OCI-LY1 (cell line): ENCODE data around the gene DMBT1.

Source experiments
- H2AFZ ChIP-seq: fragments of 200-600 bp; sonication (generic), shearing (Covaris generic); 2 replicates; pipeline ENCODE4 v1.6.0; 2014; ENCODE audit warnings: antibody characterized with exemption, mild to moderate bottlenecking, low read length
- H3F3A ChIP-seq: fragments of 200-600 bp; sonication (generic), shearing (Covaris generic); 2 replicates; pipeline ENCODE4 v1.6.0; 2014; ENCODE audit warnings: mild to moderate bottlenecking, antibody characterized with exemption, low read length, moderate library complexity; ENCODE audit not compliant: insufficient read depth
- H3K27ac ChIP-seq: fragments of 200-600 bp; sonication (generic); 2 replicates; pipeline ENCODE4 v1.5.1; 2014; ENCODE audit warnings: low read length, mixed run types, mild to moderate bottlenecking, low read depth; ENCODE audit not compliant: poor library complexity, severe bottlenecking
- H3K27me3 ChIP-seq: fragments of 200-600 bp; sonication (generic); 2 replicates; pipeline ENCODE4 v1.6.0; 2014; ENCODE audit warnings: antibody characterized with exemption, mild to moderate bottlenecking, low read length, moderate library complexity; ENCODE audit not compliant: insufficient read depth
- H3K36me3 ChIP-seq: fragments of 200-600 bp; sonication (generic); 2 replicates; pipeline ENCODE4 v1.6.1; 2014; ENCODE audit warnings: mild to moderate bottlenecking, antibody characterized with exemption, low read length, moderate library complexity, mixed read lengths; ENCODE audit not compliant: insufficient read depth
- H3K4me1 ChIP-seq: fragments of 200-600 bp; sonication (generic); 2 replicates; pipeline ENCODE4 v1.5.1; 2014; ENCODE audit warnings: mild to moderate bottlenecking, low read length, moderate library complexity; ENCODE audit not compliant: insufficient read depth, severe bottlenecking
- H3K4me2 ChIP-seq: fragments of 200-600 bp; sonication (generic), shearing (Covaris generic); 2 replicates; pipeline ENCODE4 v1.6.1; 2014; ENCODE audit warnings: low read length
- H3K4me3 ChIP-seq: fragments of 200-600 bp; sonication (generic); 2 replicates; pipeline ENCODE4 v1.5.1; 2014; ENCODE audit warnings: low read length, low read depth, mild to moderate bottlenecking, mixed read lengths; ENCODE audit not compliant: poor library complexity, severe bottlenecking
- H3K79me2 ChIP-seq: fragments of 200-600 bp; shearing (Covaris generic); 2 replicates; pipeline ENCODE4 v1.6.1; 2016; ENCODE audit warnings: mixed run types, low read length, mixed read lengths; ENCODE audit not compliant: insufficient read depth
- H3K9ac ChIP-seq: fragments of 200-600 bp; sonication (generic), shearing (Covaris generic); 2 replicates; pipeline ENCODE4 v1.6.1; 2014; ENCODE audit warnings: mild to moderate bottlenecking, low read length, mixed read lengths
- H3K9me2 ChIP-seq: fragments of 200-600 bp; sonication (generic), shearing (Covaris generic); 2 replicates; pipeline ENCODE4 v1.6.1; 2014; ENCODE audit warnings: low read depth, mild to moderate bottlenecking, low read length, mixed read lengths
- H3K9me3 ChIP-seq: fragments of 200-600 bp; shearing (Covaris generic); 2 replicates; pipeline ENCODE4 v1.6.1; 2014; ENCODE audit warnings: low read length, mixed read lengths
- H4K20me1 ChIP-seq: fragments of 200-600 bp; sonication (generic), shearing (Covaris generic); 2 replicates; pipeline ENCODE4 v1.6.0; 2016; ENCODE audit warnings: mild to moderate bottlenecking, low read length; ENCODE audit not compliant: insufficient read depth
- CTCF ChIP-seq: fragments of 200-600 bp; sonication (generic), shearing (Covaris generic); IDR thresholded peaks from 2 replicates; pipeline ENCODE4 v1.5.1; 2017; ENCODE audit warnings: mild to moderate bottlenecking, antibody characterized with exemption, low read length, moderate library complexity, mixed read lengths
- EZH2 ChIP-seq: fragments of 200-600 bp; sonication (generic), shearing (Covaris generic); IDR thresholded peaks from 2 replicates; pipeline ENCODE4 v1.8.0; 2017; ENCODE audit warnings: borderline replicate concordance, mixed run types, mild to moderate bottlenecking, antibody characterized with exemption, low read length, moderate library complexity, mixed read lengths

DMBT1 gene

GRCh38 chr10:122570920-122571319, 10.4 kb downstream of the DMBT1 start:
- no peak overlapping the region for H3K9ac ChIP-seq
- H3K36me3 ChIP-seq: no peaks in the 10 kb centered on the region
- H3K4me1 ChIP-seq: no peaks in the 10 kb centered on the region
- H4K20me1 ChIP-seq: no peaks in the 10 kb centered on the region
- H3K9me2 ChIP-seq: no peaks in the 10 kb centered on the region
- no peaks in the 10 kb centered on the region for H3F3A ChIP-seq
- no peaks in the 10 kb centered on the region for H3K9me3 ChIP-seq
- no peak overlapping the region for H3K27ac ChIP-seq
- TF ChIP-seq EZH2 (no peak), CTCF (no peak)
- H3K27me3 ChIP-seq: no peaks in the 10 kb centered on the region
- H3K4me3 ChIP-seq: no peak overlapping the region
- no peak overlapping the region for H2AFZ ChIP-seq
- H3K4me2 ChIP-seq: no peak overlapping the region
- H3K79me2 ChIP-seq: no peaks in the 10 kb centered on the region

GRCh38 chr10:122571892-122572291, 11.3 kb downstream of the DMBT1 start:
- Histone ChIP-seq H3K4me2 (no peak overlapping the region), H3K27me3 (no peaks in the 10 kb centered on the region), H3K79me2 (no peaks in the 10 kb centered on the region), H3K4me1 (no peaks in the 10 kb centered on the region), H3K9ac (no peak overlapping the region), H3K36me3 (no peaks in the 10 kb centered on the region), H3F3A (no peaks in the 10 kb centered on the region), H3K9me3 (no peaks in the 10 kb centered on the region), H2AFZ (no peak overlapping the region), H4K20me1 (no peaks in the 10 kb centered on the region), H3K9me2 (no peaks in the 10 kb centered on the region), H3K27ac (no peak overlapping the region), H3K4me3 (no peak overlapping the region)
- TF ChIP-seq CTCF (no peak), EZH2 (no peak)

GRCh38 chr10:122575776-122576175, 15.2 kb downstream of the DMBT1 start:
- no peak overlapping the region for H3K4me2 ChIP-seq
- H3K9me2 ChIP-seq: no peaks in the 10 kb centered on the region

More at GRCh38 chr10:122575776-122576175, 15.2 kb downstream of the DMBT1 start:
- H3K4me1 ChIP-seq: no peaks in the 10 kb centered on the region
- H3K79me2 ChIP-seq: no peaks in the 10 kb centered on the region
- H3K36me3 ChIP-seq: no peaks in the 10 kb centered on the region
- no peaks in the 10 kb centered on the region for H3K9me3 ChIP-seq
- H3K27ac ChIP-seq: no peak overlapping the region
- H4K20me1 ChIP-seq: no peaks in the 10 kb centered on the region
- no peak overlapping the region for H2AFZ ChIP-seq
- H3K4me3 ChIP-seq: no peak overlapping the region
- no peak overlapping the region for H3K9ac ChIP-seq
- H3F3A ChIP-seq: no peaks in the 10 kb centered on the region
- TF ChIP-seq CTCF (no peak), EZH2 (no peak)
- no peaks in the 10 kb centered on the region; the same call in 1 of the 2 replicates for H3K27me3 ChIP-seq
